H9 (cell line): Measurements from ENCODE around the gene BIRC5. TPM values are rescaled to one million over a fixed set of nuclear protein-coding genes. Genes with fewer than 3 reads are reported as not detected.

Experiments used
- DNase-seq: peaks from one replicate; pipeline ENCODE4 v3.0.0-alpha.2; 2017
- H2AFZ ChIP-seq: one replicate; pipeline ENCODE4 v1.6.1; 2013; ENCODE audit warnings: mild to moderate bottlenecking, low read length, control low read depth, moderate library complexity
- H2AK5ac ChIP-seq: 2 replicates; pipeline ENCODE4 v1.6.1; 2013; ENCODE audit warnings: low read length, control low read depth, mixed read lengths; ENCODE audit not compliant: insufficient read length
- H2BK120ac ChIP-seq: one replicate; pipeline ENCODE4 v1.6.1; 2013; ENCODE audit warnings: low read depth, mild to moderate bottlenecking, low read length, control low read depth, inconsistent platforms; ENCODE audit not compliant: poor library complexity, severe bottlenecking
- H2BK12ac ChIP-seq: 2 replicates; pipeline ENCODE4 v1.6.1; 2013; ENCODE audit warnings: low read length, control low read depth, mixed read lengths, low read depth; ENCODE audit not compliant: insufficient read length
- H2BK15ac ChIP-seq: 2 replicates; pipeline ENCODE4 v1.6.1; 2013; ENCODE audit warnings: low read depth, low read length, control low read depth
- H2BK20ac ChIP-seq: one replicate; pipeline ENCODE4 v1.6.1; 2013; ENCODE audit warnings: low read depth, mild to moderate bottlenecking, low read length, control low read depth, inconsistent platforms; ENCODE audit not compliant: poor library complexity, severe bottlenecking
- H2BK5ac ChIP-seq: 2 replicates; pipeline ENCODE4 v1.6.1; 2013; ENCODE audit warnings: low read length, control low read depth, mixed read lengths; ENCODE audit not compliant: insufficient read length
- H3K14ac ChIP-seq: 2 replicates; pipeline ENCODE4 v1.6.1; 2013; ENCODE audit warnings: low read length, control low read depth; ENCODE audit not compliant: insufficient read depth
- H3K18ac ChIP-seq: 2 replicates; pipeline ENCODE4 v1.6.1; 2013; ENCODE audit warnings: low read depth, mild to moderate bottlenecking, mixed read lengths, low read length, control low read depth; ENCODE audit not compliant: insufficient read length
- H3K23ac ChIP-seq: 2 replicates; pipeline ENCODE4 v1.6.1; 2013; ENCODE audit warnings: low read length, control low read depth, mixed read lengths, low read depth; ENCODE audit not compliant: insufficient read length
- H3K23me2 ChIP-seq: 2 replicates; pipeline ENCODE4 v1.6.1; 2013; ENCODE audit warnings: low read depth, mild to moderate bottlenecking, mixed read lengths, low read length, control low read depth; ENCODE audit not compliant: insufficient read length, poor library complexity, severe bottlenecking
- H3K27ac ChIP-seq: 2 replicates; pipeline ENCODE4 v1.5.1; 2013; ENCODE audit warnings: low read length, control low read depth, mixed read lengths, low read depth; ENCODE audit not compliant: insufficient read length
- H3K27me3 ChIP-seq: 2 replicates; pipeline ENCODE4 v1.6.1; 2013; ENCODE audit warnings: low read length, control low read depth, inconsistent platforms; ENCODE audit not compliant: insufficient read depth
- H3K4ac ChIP-seq: 2 replicates; pipeline ENCODE4 v1.6.1; 2013; ENCODE audit warnings: low read depth, mild to moderate bottlenecking, control low read depth, inconsistent platforms, low read length, moderate library complexity
- H3K4me1 ChIP-seq: 2 replicates; pipeline ENCODE4 v1.6.1; 2013; ENCODE audit warnings: low read length, control low read depth, inconsistent platforms; ENCODE audit not compliant: insufficient read depth
- H3K4me2 ChIP-seq: 2 replicates; pipeline ENCODE4 v1.6.1; 2013; ENCODE audit warnings: low read length, control low read depth, mixed read lengths; ENCODE audit not compliant: insufficient read length, insufficient read depth
- H3K56ac ChIP-seq: 2 replicates; pipeline ENCODE4 v1.6.1; 2013; ENCODE audit warnings: low read depth, mild to moderate bottlenecking, mixed read lengths, low read length, control low read depth; ENCODE audit not compliant: insufficient read length
- H3K79me1 ChIP-seq: 2 replicates; pipeline ENCODE4 v1.6.1; 2013; ENCODE audit warnings: low read depth, mild to moderate bottlenecking, moderate library complexity, low read length, control low read depth, inconsistent platforms; ENCODE audit not compliant: insufficient read depth, poor library complexity, severe bottlenecking
- H3K79me2 ChIP-seq: 2 replicates; pipeline ENCODE4 v1.6.1; 2013; ENCODE audit warnings: low read length, control low read depth, inconsistent platforms; ENCODE audit not compliant: insufficient read depth
- H3K9ac ChIP-seq: 2 replicates; pipeline ENCODE4 v1.6.1; 2013; ENCODE audit warnings: low read length, control low read depth, mixed read lengths; ENCODE audit not compliant: insufficient read length; ENCODE audit errors: extremely low read depth
- H3K9me3 ChIP-seq: one replicate; pipeline ENCODE4 v1.6.1; 2013; ENCODE audit warnings: low read depth, low read length, inconsistent platforms; ENCODE audit not compliant: control insufficient read depth
- H3T11ph ChIP-seq: one replicate; pipeline ENCODE4 v1.6.1; 2013; ENCODE audit warnings: mild to moderate bottlenecking, low read length, control low read depth, inconsistent platforms
- H4K20me1 ChIP-seq: one replicate; pipeline ENCODE4 v1.6.1; 2013; ENCODE audit not compliant: control insufficient read depth, insufficient read length, insufficient read depth
- H4K5ac ChIP-seq: 2 replicates; pipeline ENCODE4 v1.6.1; 2013; ENCODE audit warnings: low read depth, mild to moderate bottlenecking, mixed read lengths, low read length, control low read depth; ENCODE audit not compliant: insufficient read length
- H4K8ac ChIP-seq: replicated peaks from 2 replicates; pipeline ENCODE4 v1.6.1; 2013; ENCODE audit warnings: low read length, control low read depth, mixed read lengths, low read depth; ENCODE audit not compliant: insufficient read length
- H4K91ac ChIP-seq: 2 replicates; pipeline ENCODE4 v1.6.1; 2013; ENCODE audit warnings: low read depth, mild to moderate bottlenecking, moderate library complexity, mixed read lengths, low read length, control low read depth; ENCODE audit not compliant: insufficient read length
- H3K27ac Mint-ChIP-seq, 3 experiments: 2 replicates in 2 of 3; 3 replicates in 1 of 3; pipeline ENCODE4 v1.8.0; 2020 to 2021; ENCODE audit warnings: mixed read lengths in 3 of 3, mild to moderate bottlenecking in 1 of 3, moderate library complexity in 1 of 3
- H3K27me3 Mint-ChIP-seq: 2 replicates; pipeline ENCODE4 v1.8.0; 2021; ENCODE audit warnings: low read depth, mild to moderate bottlenecking, moderate library complexity, mixed read lengths
- H3K36me3 Mint-ChIP-seq, 3 experiments: 2 replicates in 2 of 3; 3 replicates in 1 of 3; pipeline ENCODE4 v1.8.0; 2020 to 2021; ENCODE audit warnings: low read depth in 3 of 3, mixed read lengths in 3 of 3; ENCODE audit not compliant: insufficient read depth in 1 of 3
- H3K4me1 Mint-ChIP-seq, 2 experiments: 2 replicates each; pipeline ENCODE4 v1.8.0; 2020; ENCODE audit warnings: mixed read lengths in 2 of 2
- H3K4me3 Mint-ChIP-seq, 2 experiments: 2 replicates in 1 of 2; 3 replicates in 1 of 2; pipeline ENCODE4 v1.8.0; 2020 to 2021; ENCODE audit warnings: mild to moderate bottlenecking in 2 of 2, mixed read lengths in 2 of 2, moderate library complexity in 1 of 2
- H3K9me3 Mint-ChIP-seq, 2 experiments: 2 replicates in 1 of 2; 3 replicates in 1 of 2; pipeline ENCODE4 v1.8.0; 2020; ENCODE audit warnings: mild to moderate bottlenecking in 2 of 2, mixed read lengths in 2 of 2, moderate library complexity in 1 of 2
- WGBS: extraction: QIAGEN DNeasy Blood & Tissue Kit; methylation state at CpG from one replicate; pipeline ENCODE4 v1.1.7; 2013; ENCODE audit warnings: missing lambda C conversion rate, low lambda C conversion rate, mixed read lengths; ENCODE audit not compliant: insufficient read length; ENCODE audit errors: extremely low coverage; 5-methylcytosine and 5-hydroxymethylcytosine counted together
- total RNA-seq: library from RNA; stranded (reverse); gene quantifications from 2 replicates; pipeline ENCODE4 v1.2.1, GENCODE V29; 2021
- TF ChIP-seq, protein P1 (sequence below): fragments of 200-600 bp; sonication (generic); conservative IDR thresholded peaks from 3 replicates; pipeline ENCODE4 v1.8.0; 2021; ENCODE audit warnings: antibody characterized with exemption, mild to moderate bottlenecking

Gene BIRC5
- total RNA-seq, 1 experiment from 2014 or later: 97.8 TPM

DNA sequence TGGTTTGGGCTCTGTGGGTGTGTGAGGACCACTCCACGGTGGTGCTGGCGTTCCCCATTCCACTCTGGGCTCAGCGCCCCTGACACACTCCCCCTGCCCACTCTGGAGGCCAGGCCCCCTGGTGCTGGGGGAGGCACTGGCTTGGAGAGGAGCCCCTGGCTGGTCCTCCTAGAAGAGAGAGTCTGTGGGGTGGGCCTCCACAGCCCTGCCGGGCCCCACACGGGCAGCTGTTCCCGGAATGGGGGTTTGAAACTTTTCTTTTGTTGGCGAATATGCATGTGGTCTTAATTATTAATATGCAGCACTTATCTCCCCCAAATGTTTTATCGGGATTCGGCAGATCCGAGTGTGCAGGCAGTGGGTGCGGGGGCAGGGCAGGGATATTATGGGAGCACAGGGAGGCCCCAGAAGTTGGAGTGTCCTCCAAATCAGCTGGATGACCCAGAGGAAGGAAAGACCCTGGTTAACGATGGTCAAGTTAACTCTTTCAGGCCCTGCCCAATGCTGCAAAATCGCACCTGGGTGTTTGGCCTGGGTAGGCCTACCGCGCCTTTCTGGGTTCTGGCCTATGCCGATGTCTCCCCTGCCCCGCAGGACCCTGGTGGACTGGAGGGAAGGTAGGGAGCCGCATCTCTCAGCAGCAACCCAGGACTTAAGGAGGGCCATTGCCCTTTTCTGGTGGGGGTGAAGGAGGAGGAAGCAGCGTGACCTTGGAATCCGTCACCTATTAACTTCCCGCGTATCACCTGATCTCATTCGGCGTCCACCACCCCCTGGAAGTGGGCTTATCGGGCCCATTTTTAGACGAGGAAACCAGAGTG, 53.4 kb downstream of the BIRC5 start:
- Histone ChIP-seq H3K79me1 (no peaks in the 10 kb centered on the region), H4K8ac (no peak overlapping the region), H3K18ac (no peak overlapping the region), H3K4me2 (no peak overlapping the region), H3K27ac (no peak overlapping the region), H3K4me1 (peaks cover 6% of the 10 kb centered on the region; the same call in 1 of the 2 replicates), H3K14ac (no peak overlapping the region), H3K56ac (no peak overlapping the region), H3K9me3 (no peaks in the 10 kb centered on the region), H3T11ph (no peak overlapping the region), H4K20me1 (no peaks in the 10 kb centered on the region), H3K23me2 (peaks cover 4% of the 10 kb centered on the region), H2AK5ac (no peak overlapping the region), H2BK20ac (no peak overlapping the region), H3K9ac (no peak overlapping the region), H3K27me3 (no peaks in the 10 kb centered on the region; the same call in 1 of the 2 replicates), H4K91ac (no peak overlapping the region), H3K23ac (no peak overlapping the region), H2AFZ (no peak overlapping the region), H3K79me2 (no peaks in the 10 kb centered on the region), H2BK5ac (no peak overlapping the region), H2BK15ac (no peak overlapping the region), H3K4ac (no peak overlapping the region), H2BK120ac (no peak overlapping the region), H2BK12ac (no peak overlapping the region), H4K5ac (no peak overlapping the region)
- Mint-ChIP-seq H3K36me3 (no peaks in the 10 kb centered on the region), H3K4me3 (peak overlapping the region in 1 of 2 experiments; percentile 36; a peak in 1 of 5 replicates), H3K27me3 (peaks cover 14% of the 10 kb centered on the region), H3K4me1 (peaks cover 47 to 63% of the 10 kb centered on the region in 2 experiments), H3K27ac (no peak overlapping the region; a peak in 1 of 7 replicates), H3K9me3 (no peaks in the 10 kb centered on the region)
- TF ChIP-seq, protein P1, sequence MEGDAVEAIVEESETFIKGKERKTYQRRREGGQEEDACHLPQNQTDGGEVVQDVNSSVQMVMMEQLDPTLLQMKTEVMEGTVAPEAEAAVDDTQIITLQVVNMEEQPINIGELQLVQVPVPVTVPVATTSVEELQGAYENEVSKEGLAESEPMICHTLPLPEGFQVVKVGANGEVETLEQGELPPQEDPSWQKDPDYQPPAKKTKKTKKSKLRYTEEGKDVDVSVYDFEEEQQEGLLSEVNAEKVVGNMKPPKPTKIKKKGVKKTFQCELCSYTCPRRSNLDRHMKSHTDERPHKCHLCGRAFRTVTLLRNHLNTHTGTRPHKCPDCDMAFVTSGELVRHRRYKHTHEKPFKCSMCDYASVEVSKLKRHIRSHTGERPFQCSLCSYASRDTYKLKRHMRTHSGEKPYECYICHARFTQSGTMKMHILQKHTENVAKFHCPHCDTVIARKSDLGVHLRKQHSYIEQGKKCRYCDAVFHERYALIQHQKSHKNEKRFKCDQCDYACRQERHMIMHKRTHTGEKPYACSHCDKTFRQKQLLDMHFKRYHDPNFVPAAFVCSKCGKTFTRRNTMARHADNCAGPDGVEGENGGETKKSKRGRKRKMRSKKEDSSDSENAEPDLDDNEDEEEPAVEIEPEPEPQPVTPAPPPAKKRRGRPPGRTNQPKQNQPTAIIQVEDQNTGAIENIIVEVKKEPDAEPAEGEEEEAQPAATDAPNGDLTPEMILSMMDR: no peak
- no CpG with 5 or more reads among the region's 26 CpGs for WGBS
- DNase-seq: peak; percentile 40
